Bronchial epithelial cell (primary cell): ENCODE measurements around the gene FGF19. TPM values are rescaled to one million over a fixed set of nuclear protein-coding genes. Genes with fewer than 3 reads are reported as not detected.

Experiments
- DNase-seq: peaks from one replicate; pipeline ENCODE4 v3.0.0-alpha.2; 2010; ENCODE audit warnings: low read depth
- FAIRE-seq: peaks from 2 replicates; lab custom pipeline; 2011; peaks lifted over from hg19 to GRCh38; lab: Jason Lieb, UNC
- H3K27me3 ChIP-seq: 2 replicates; pipeline ENCODE4 v1.5.1; 2011; ENCODE audit warnings: low read length; ENCODE audit not compliant: control insufficient read depth, insufficient read depth
- H3K36me3 ChIP-seq: 2 replicates; pipeline ENCODE4 v1.5.1; 2011; ENCODE audit warnings: low read length; ENCODE audit not compliant: control insufficient read depth, insufficient read depth
- H3K4me3 ChIP-seq: 2 replicates; pipeline ENCODE4 v1.5.1; 2011; ENCODE audit warnings: mild to moderate bottlenecking, low read depth, low read length, control low read depth
- CTCF ChIP-seq: IDR thresholded peaks from 2 replicates; pipeline ENCODE4 v1.5.1; 2011; ENCODE audit warnings: mild to moderate bottlenecking, moderate library complexity, low read length, control low read depth, inconsistent platforms; ENCODE audit not compliant: insufficient read depth, severe bottlenecking
- total RNA-seq: library from RNA; depleted of rRNA; stranded (reverse); fragments of >200 nt; gene quantifications from 2 replicates; pipeline ENCODE4 v1.2.1, GENCODE V29; 2014

FGF19 gene
- total RNA-seq, 1 donor from 2014 or later = not detected

- no peaks in the 10 kb centered on the region for H3K27me3 ChIP-seq
- no peak for TF ChIP-seq CTCF
- H3K36me3 ChIP-seq = no peaks in the 10 kb centered on the region
- FAIRE-seq (peak; percentile 13), DNase-seq (no peak)
- H3K4me3 ChIP-seq = no peak overlapping the region
Observed at GRCh38 chr11:69658626-69659450, 45.0 kb downstream of the FGF19 start.

GRCh38 chr11:69657911-69658625 is 45.8 kb downstream of the FGF19 start:
- TF ChIP-seq CTCF = no peak

GRCh38 chr11:69657456-69657910 is 46.3 kb downstream of the FGF19 start:
- DNase-seq (no peak), FAIRE-seq (no peak)
- H3K36me3 ChIP-seq = peaks cover 1% of the 10 kb centered on the region

More at GRCh38 chr11:69657911-69658625, 45.8 kb downstream of the FGF19 start:
- Histone ChIP-seq H3K27me3 (no peaks in the 10 kb centered on the region), H3K36me3 (peaks cover under 1% of the 10 kb centered on the region), H3K4me3 (no peak overlapping the region)
- DNase-seq (no peak), FAIRE-seq (no peak)

GRCh38 chr11:69656536-69657455 is 47.0 kb downstream of the FGF19 start:
- H3K27me3 ChIP-seq = no peaks in the 10 kb centered on the region
- no peak overlapping the region for H3K4me3 ChIP-seq
- FAIRE-seq (no peak), DNase-seq (peak; percentile 71)
- H3K36me3 ChIP-seq = peaks cover 3% of the 10 kb centered on the region
- TF ChIP-seq CTCF = no peak

More at GRCh38 chr11:69657456-69657910, 46.3 kb downstream of the FGF19 start:
- TF ChIP-seq CTCF = no peak
- Histone ChIP-seq H3K4me3 (no peak overlapping the region), H3K27me3 (no peaks in the 10 kb centered on the region)
